Measurements from ENCODE around the gene OSBPL5.

The OSBPL5 gene

DNA sequence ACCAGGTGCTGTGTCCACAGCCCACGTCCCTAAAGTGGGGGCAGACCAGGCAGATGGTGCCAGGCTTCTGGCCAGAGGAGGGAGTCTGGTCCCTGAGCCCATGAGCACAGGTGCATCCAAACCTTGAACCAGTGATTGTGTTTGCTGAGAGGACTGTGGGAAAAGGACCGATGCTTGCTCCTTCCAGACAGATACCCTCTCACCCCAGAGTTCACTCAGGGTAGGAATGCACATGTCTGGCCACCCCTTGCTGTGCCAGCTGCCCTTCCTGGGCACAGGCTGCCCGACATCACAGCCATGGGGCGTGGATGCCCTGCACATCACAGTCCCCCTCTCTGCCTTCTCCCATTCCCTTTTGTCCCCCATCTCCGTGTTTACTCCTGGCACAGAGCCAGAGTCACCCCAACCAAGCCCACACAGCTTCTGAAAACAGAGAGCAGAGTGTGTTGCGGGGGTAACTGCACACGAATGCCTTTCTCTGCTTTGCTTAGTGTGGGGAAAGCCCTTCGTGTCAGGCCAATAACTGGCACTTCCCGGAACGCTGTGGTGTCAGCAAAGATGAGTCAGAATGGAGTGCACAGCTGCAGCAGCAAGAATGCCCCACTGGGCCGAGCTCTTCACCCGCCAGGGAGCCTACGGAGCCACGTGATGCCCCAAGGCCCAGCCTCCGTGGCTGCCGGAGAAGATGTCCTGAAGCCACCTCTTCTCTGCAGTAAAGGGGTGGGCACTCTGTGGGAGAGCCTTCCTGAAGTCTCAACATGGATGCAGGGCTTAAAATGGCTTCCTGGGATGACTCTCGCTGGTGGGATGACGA, 115.5 kb downstream of the OSBPL5 start:
- DNase-seq = peak; percentile 86

DNA sequence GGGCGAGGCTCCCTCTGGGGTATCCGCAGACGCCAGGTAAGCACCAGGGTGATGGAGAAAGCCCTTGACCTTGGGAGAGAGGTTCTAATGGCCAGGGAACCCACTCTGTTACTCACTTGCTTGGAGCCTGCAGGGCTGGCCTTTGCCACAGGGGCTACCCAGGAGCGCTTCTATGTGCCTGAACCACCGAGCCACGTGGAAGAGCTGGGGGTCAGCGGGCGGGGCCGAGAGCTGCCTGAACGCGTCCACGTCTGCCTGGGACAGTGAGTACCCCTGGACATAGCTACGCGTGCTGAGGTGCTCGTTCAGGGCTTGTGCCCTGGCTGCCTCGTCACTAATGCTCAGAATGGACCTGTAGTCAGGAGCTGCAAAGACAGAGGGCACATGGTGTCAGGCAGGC, 117.5 kb downstream of the OSBPL5 start:
- no peak for DNase-seq

DNA sequence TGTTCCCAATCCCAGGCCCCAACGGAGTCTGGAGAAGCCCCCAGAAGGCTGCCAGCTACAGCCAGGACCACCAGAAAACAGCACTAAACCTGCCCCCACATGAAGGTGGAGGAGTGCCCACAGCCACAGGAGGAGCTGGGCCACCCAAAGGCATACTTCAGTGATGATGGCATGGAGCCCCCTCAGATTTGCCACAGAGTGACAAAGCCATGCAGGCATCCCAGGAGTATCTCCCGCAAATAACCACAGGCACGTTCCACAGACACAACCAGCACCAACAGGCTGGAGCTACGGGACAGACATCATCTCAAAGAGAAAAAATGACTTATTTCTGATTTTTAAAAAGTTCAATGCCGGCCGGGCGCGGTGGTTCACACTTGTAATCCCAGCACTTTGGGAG, 118.5 kb downstream of the OSBPL5 start:
- DNase-seq = no peak

DNA sequence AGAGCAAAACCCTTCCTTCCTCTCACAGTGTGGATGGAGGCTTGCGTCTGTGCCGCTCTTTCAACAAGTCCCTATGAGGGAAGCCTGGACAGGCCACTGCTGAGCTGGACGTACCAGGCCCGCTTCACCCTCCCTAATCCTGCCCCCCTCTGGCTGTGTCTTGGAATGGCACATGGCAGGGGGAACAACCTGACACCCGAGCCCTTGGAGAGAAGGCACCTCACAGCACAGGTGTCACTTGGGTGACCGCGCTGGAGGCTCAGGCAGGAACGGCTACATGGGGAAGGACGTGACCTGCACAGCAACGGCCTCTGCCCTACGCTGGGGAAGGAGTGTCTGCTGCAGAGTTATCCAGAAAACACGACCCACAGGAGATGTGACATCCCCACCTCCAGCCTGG, 118.9 kb downstream of the OSBPL5 start:
- no peak for DNase-seq

DNA sequence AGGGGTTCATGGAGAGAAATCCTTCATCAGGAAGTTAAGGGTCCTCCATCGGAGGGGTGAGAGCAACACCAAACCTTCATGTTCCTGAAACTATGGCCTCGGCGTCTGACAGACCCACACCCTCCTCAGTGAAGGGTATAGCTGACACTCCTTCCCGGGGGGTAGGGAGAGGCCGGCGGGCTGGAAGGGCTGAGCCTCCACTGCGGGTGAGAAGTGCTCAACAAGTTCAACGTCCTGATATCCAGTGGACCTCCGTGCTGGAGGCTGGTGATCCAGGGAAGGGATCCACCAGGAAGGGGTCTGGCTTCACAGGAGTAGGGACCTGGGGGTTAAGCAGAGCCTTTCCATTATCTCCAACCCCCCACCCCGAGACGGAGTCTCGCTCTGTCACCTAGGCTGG, 120.2 kb downstream of the OSBPL5 start:
- DNase-seq = no peak

- no peak for DNase-seq
Measured at GRCh38 chr11:3044004-3044403, 121.1 kb downstream of the OSBPL5 start.

DNA sequence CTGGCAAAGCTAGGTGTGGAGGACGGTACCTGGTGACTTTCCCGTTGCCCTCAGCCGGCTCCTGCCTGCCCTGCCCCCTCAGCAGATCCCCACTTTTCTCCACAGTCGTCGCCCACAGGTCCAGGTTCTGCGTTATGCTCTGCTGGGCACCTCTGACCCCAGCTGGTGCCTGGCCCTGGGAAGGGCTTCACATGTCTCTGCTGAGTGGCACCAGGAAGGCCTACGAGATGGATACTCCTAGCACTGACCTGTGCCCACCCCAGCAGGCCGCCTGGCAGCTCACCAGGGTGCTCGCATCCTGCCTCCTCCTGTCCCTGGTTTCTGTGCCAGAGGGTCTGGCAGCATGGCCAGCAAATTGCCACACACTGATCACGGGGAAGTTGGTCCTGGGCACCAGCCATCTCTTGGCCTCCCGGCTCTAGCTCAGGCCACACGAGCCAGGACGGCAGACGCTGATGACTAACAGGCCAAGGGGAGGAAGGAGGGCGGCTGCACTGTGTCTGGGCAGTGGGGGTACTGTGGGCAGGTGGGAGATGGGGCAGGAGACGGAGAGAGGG, 121.7 kb downstream of the OSBPL5 start:
- DNase-seq = no peak

GRCh38 chr11:3042496-3043314, 122.4 kb downstream of the OSBPL5 start:
- DNase-seq = no peak

- DNase-seq = no peak
Measured at GRCh38 chr11:3041699-3042441, 123.2 kb downstream of the OSBPL5 start.

GRCh38 chr11:3040881-3041280, 124.2 kb downstream of the OSBPL5 start:
- DNase-seq = no peak

GRCh38 chr11:3037945-3038271, 127.2 kb downstream of the OSBPL5 start:
- no peak for DNase-seq
